Stimulated activated naive CD8-positive, alpha-beta T cell treated with anti-CD3 and anti-CD28 coated beads, Interleukin-15, Interleukin-2, amounts not matched to agents 100 ng/mL and 50 ng/mL, for 24 hours (primary cell): ENCODE data around the gene ITPA.
"Not testable (repeated sequence)": the region's sequence is repeated elsewhere in the genome, so short reads cannot be mapped to it uniquely, and the experiment has no call there.

Experiments
- H3K27ac Mint-ChIP-seq: one replicate; pipeline ENCODE4 v1.8.0; 2021; ENCODE audit warnings: mild to moderate bottlenecking, mixed read lengths
- H3K27me3 Mint-ChIP-seq: one replicate; pipeline ENCODE4 v1.8.0; 2021; ENCODE audit warnings: mixed read lengths
- H3K36me3 Mint-ChIP-seq: one replicate; pipeline ENCODE4 v1.8.0; 2021; ENCODE audit warnings: low read depth, mixed read lengths
- H3K4me1 Mint-ChIP-seq: one replicate; pipeline ENCODE4 v1.8.0; 2021; ENCODE audit warnings: low read depth, mixed read lengths
- H3K4me3 Mint-ChIP-seq: one replicate; pipeline ENCODE4 v1.8.0; 2021; ENCODE audit warnings: mild to moderate bottlenecking, mixed read lengths
- H3K9me3 Mint-ChIP-seq: one replicate; pipeline ENCODE4 v1.8.0; 2021; ENCODE audit warnings: mixed read lengths

The ITPA gene

DNA sequence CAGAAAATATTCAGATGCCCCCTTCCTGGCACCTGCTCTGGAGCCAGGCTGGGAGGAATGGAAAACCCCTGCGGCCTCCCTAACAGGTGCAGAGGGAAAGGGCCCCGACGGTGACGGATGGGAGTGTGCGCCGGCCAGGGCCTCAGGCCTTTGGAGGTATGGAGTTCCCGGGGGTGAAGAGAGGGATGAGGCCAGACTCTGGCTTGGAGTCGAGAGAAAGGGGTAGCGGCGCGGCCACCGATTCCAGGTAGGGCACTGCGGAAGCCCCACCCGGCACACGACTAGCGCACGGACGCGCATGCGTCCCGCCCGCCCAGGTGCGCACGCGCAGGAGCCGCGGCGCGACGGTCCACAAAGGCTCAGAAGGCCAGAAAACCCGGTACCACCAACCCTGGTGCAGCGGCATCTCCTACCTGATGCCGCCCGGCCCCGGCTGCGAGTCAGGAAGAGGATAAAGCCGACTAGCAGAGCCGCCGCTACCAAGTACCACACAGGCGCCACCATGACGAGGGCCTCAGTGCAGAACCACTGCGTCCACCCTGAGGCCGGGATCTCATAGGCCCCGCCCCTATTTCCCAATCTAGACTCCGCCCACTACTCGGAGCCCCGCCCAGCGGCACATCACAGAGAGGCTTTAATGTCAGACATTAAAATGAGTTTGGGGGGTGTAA lies 5.0 kb upstream of the ITPA start, which contains the start of gene DDRGK1:
Gene DDRGK1 (minus strand): TSS at position 559 of the 671 bp plus-strand sequence. CDS start 55 bp downstream, at position 504.
- H3K27me3 Mint-ChIP-seq, result no peaks in the 10 kb centered on the region
- peak within 1 kb of the TSS; percentile 95 for H3K4me3 Mint-ChIP-seq
- peak within 1 kb of the TSS; percentile 97 for H3K27ac Mint-ChIP-seq
- peaks cover 23% of the 10 kb centered on the region for H3K36me3 Mint-ChIP-seq
- H3K4me1 Mint-ChIP-seq, result peaks cover 24% of the 10 kb centered on the region
- H3K9me3 Mint-ChIP-seq, result no peaks in the 10 kb centered on the region

GRCh38 chr20:3208786-3209256 lies 477 bp upstream of the ITPA start:
- Mint-ChIP-seq H3K36me3 (peaks cover 21% of the 10 kb centered on the region), H3K27me3 (no peaks in the 10 kb centered on the region), H3K4me3 (peak overlapping the region; percentile 100), H3K27ac (peak overlapping the region; percentile 97), H3K9me3 (no peaks in the 10 kb centered on the region), H3K4me1 (peaks cover 34% of the 10 kb centered on the region)

GRCh38 chr20:3209946-3210317 lies 634 bp downstream of the ITPA start:
- peaks cover 23% of the 10 kb centered on the region for H3K36me3 Mint-ChIP-seq
- H3K27me3 Mint-ChIP-seq, result no peaks in the 10 kb centered on the region
- H3K27ac Mint-ChIP-seq, result peak overlapping the region; percentile 100
- no peaks in the 10 kb centered on the region for H3K9me3 Mint-ChIP-seq
- peaks cover 28% of the 10 kb centered on the region for H3K4me1 Mint-ChIP-seq
- H3K4me3 Mint-ChIP-seq, result peak overlapping the region; percentile 100

DNA sequence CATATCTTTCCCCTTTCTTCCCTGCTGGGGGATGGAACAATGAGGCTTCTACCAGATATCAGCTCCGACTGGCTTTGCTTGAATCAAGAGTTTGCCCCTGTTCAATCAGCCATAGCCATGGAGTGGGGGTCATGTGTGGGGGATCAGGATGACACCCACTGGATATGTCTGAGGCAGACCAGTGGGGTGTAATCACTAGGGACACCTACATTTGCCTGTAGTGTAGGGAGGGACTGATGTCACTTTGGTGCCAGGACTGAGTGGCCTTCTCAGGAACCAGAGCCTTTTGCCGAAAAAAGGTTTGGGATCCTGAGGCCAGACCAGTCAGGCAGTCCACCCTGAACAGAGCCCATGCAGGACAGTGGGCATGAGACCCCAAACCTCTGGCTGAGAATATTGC lies 1.0 kb downstream of the ITPA start:
- Mint-ChIP-seq H3K27ac (peak overlapping the region; percentile 100), H3K4me3 (peak overlapping the region; percentile 100), H3K9me3 (no peaks in the 10 kb centered on the region), H3K36me3 (peaks cover 23% of the 10 kb centered on the region), H3K27me3 (no peaks in the 10 kb centered on the region), H3K4me1 (peaks cover 28% of the 10 kb centered on the region)

GRCh38 chr20:3213226-3213625 lies 3.9 kb downstream of the ITPA start:
- H3K9me3 Mint-ChIP-seq, result no peaks in the 10 kb centered on the region
- H3K27ac Mint-ChIP-seq, result no peak overlapping the region
- no peaks in the 10 kb centered on the region for H3K27me3 Mint-ChIP-seq
- peaks cover 26% of the 10 kb centered on the region for H3K4me1 Mint-ChIP-seq
- no peak overlapping the region for H3K4me3 Mint-ChIP-seq
- peaks cover 23% of the 10 kb centered on the region for H3K36me3 Mint-ChIP-seq

GRCh38 chr20:3215359-3215917 lies 6.1 kb downstream of the ITPA start:
- not testable (repeated sequence) for H3K4me3 Mint-ChIP-seq, H3K27me3 Mint-ChIP-seq, H3K27ac Mint-ChIP-seq, H3K9me3 Mint-ChIP-seq
- Mint-ChIP-seq H3K4me1 (peaks cover 12% of the 10 kb centered on the region), H3K36me3 (peaks cover 22% of the 10 kb centered on the region)

DNA sequence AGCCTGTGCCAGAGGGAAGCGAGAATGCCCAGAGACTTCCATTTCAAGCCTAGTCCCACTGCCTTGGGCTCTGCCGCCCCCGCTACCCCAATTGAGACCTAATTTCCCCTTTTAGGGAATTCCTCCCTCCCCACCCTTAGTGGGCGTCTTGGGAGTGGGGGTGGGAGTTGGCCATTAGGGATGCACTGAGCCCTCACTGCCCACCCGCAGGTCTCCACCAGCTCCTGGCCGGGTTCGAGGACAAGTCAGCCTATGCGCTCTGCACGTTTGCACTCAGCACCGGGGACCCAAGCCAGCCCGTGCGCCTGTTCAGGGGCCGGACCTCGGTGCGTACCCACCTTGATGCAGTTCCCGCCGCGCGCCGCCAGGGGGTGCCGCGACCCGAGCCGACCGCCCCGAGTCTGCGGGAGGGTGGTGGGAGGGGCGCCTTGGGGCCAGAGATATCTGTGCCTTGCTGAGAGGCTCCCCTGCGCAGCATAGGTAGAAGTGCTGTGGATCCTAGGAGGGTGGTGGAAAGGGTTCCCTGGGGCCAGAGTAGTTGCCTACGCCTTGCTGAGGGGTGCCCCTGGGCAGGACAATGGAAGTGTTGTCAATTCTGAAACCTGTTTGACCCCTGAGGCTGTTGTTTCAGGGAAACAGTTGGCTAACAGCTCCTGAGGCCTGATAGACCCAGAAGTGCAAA lies 9.2 kb downstream of the ITPA start:
- Mint-ChIP-seq H3K9me3 (no peaks in the 10 kb centered on the region), H3K4me3 (no peak overlapping the region), H3K27me3 (no peaks in the 10 kb centered on the region), H3K27ac (no peak overlapping the region), H3K36me3 (peaks cover 30% of the 10 kb centered on the region), H3K4me1 (peaks cover 12% of the 10 kb centered on the region)

GRCh38 chr20:3221398-3222226 lies 12.3 kb downstream of the ITPA start:
- Mint-ChIP-seq H3K4me3 (no peak overlapping the region), H3K4me1 (peaks cover 17% of the 10 kb centered on the region), H3K9me3 (no peaks in the 10 kb centered on the region), H3K36me3 (peaks cover 22% of the 10 kb centered on the region), H3K27ac (no peak overlapping the region), H3K27me3 (no peaks in the 10 kb centered on the region)

DNA sequence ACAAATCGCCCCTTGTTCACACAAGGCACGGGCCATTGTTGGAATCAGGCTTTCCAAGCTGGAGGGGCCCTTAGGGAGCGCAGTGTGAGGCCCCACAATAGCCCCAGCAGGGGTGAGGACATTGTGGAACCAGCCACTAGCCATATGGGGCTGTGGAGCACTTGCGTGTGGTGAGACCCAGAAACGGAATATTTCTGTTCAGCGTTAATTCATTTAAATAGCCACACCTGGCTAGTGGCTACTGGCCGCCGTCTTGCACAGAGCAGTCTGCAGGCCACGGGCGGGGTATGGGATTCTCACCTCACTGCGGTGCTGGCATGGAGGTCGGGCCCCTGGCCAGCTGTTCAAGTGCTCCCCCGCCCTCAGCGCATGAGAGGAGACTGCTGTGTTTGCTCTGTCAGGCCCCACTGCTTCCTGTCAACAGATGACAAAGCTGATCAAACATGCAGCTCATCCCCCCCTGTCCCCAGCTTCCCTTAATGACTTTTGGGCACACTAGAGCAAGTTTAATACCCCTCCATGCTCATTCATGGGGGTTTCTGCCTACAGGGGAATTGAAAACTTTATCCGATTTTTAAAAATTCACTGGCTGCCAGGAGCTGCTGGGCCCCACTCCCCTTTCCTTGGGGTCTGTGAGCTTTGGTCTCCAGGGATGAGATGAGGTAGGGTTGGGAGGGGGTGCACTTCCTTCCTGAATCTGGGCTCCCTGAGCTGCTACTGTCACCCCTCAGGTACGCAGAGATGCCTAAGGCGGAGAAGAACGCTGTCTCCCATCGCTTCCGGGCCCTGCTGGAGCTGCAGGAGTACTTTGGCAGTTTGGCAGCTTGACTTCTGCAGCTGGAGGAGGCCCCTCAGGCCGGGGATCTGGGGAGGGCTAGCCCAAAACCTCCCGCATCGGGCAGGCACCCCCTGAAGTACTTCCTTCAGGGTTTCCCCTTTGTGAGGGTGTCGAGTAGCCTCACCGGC lies 13.6 kb downstream of the ITPA start:
- peaks cover 22% of the 10 kb centered on the region for H3K36me3 Mint-ChIP-seq
- H3K9me3 Mint-ChIP-seq, result no peaks in the 10 kb centered on the region
- peaks cover 17% of the 10 kb centered on the region for H3K4me1 Mint-ChIP-seq
- H3K4me3 Mint-ChIP-seq, result no peak overlapping the region
- no peaks in the 10 kb centered on the region for H3K27me3 Mint-ChIP-seq
- peak overlapping the region; percentile 36 for H3K27ac Mint-ChIP-seq

DNA sequence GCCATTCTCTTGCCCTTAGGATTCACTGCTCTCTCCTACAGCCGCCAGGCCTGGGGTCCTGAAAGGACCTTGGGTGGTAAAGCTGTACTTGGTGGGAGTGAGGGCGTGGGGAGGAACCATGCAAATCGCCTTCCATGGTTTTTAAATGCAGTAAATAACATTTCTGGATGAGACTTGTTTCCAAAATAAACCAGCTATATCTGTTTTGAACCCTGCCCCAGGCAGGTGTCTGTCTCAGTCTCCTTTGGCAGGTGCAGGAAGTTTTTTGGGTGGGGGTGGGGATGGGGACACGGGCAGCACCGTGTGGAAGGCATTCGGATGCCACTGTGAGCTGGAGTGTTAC lies 14.3 kb downstream of the ITPA start:
- Mint-ChIP-seq H3K27me3 (no peaks in the 10 kb centered on the region), H3K4me3 (no peak overlapping the region), H3K27ac (no peak overlapping the region)

GRCh38 chr20:3223994-3224680 lies 14.8 kb downstream of the ITPA start:
- no peak overlapping the region for H3K4me3 Mint-ChIP-seq
- peaks cover 17% of the 10 kb centered on the region for H3K4me1 Mint-ChIP-seq
- H3K9me3 Mint-ChIP-seq, result no peaks in the 10 kb centered on the region
- H3K36me3 Mint-ChIP-seq, result peaks cover 22% of the 10 kb centered on the region
- H3K27me3 Mint-ChIP-seq, result no peaks in the 10 kb centered on the region
- H3K27ac Mint-ChIP-seq, result no peak overlapping the region

More for the DNA sequence above, 14.3 kb downstream of the ITPA start:
- Mint-ChIP-seq H3K36me3 (peaks cover 22% of the 10 kb centered on the region), H3K4me1 (peaks cover 17% of the 10 kb centered on the region), H3K9me3 (no peaks in the 10 kb centered on the region)

DNA sequence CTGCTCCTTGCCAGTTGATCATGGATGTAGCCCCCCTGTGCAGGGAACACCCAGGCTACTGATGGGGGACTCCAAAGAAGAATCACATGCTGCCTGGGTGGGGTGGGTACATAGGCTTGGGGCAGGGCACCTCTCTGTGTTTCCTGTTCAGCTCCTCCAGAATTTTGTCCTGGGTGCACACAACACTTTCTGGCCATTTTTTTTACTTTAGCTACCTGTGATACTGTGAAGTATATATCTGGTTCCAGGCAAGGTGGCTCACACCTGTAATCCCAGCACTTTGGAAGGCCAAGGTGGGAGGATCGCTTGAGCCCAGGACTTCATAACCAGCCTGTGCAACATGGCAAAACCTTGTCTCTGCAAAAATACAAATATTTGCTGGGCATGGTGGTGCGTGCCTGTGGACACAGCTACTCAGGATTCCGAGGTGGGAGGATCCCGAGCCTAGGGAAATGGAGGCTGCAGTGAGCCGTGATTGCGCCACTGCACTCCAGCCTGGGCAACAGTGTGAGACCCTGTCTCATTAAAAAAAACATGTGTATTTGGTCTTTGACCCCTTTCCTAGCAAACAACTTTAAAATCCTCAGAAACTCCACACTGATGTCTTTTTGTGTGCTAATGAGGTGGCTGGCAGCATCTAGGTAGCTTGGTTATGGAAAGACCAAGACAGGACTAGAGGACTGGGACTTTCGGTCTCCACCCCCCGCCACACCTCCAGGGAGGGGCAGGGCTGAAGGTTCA lies 15.6 kb downstream of the ITPA start:
- no peaks in the 10 kb centered on the region for H3K27me3 Mint-ChIP-seq
- H3K9me3 Mint-ChIP-seq, result no peaks in the 10 kb centered on the region
- peaks cover 22% of the 10 kb centered on the region for H3K36me3 Mint-ChIP-seq
- H3K4me3 Mint-ChIP-seq, result no peak overlapping the region
- no peak overlapping the region for H3K27ac Mint-ChIP-seq
- peaks cover 17% of the 10 kb centered on the region for H3K4me1 Mint-ChIP-seq

DNA sequence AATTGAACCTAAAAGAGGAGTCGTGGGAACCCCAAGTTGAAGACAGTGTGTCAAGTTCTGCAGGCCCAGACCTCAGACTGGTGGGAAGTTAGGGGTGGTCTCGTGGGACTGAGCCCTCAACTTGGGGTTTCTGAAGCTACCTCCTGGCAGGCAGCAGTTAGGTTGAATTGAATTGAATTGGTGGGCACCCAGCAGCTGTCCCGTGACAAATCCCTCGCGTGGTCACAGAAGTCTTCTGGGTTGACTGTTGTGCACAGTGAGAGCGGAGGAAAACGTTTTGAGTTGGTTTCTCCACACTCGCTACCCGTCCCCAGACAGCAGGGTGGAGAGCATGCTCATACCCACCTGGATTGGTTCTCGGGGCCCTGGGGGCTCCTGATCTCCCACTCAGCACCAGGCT lies 16.8 kb downstream of the ITPA start:
- H3K27ac Mint-ChIP-seq, result no peak overlapping the region
- H3K9me3 Mint-ChIP-seq, result no peaks in the 10 kb centered on the region
- no peak overlapping the region for H3K4me3 Mint-ChIP-seq
- no peaks in the 10 kb centered on the region for H3K27me3 Mint-ChIP-seq
- H3K36me3 Mint-ChIP-seq, result peaks cover 11% of the 10 kb centered on the region
- peaks cover 17% of the 10 kb centered on the region for H3K4me1 Mint-ChIP-seq
